ENCODE data around the gene NTNG1. TPM values are rescaled to one million over a fixed set of nuclear protein-coding genes. Genes with fewer than 3 reads are reported as not detected.

The NTNG1 gene
- total and polyA plus RNA-seq, 2 of the 4 experiments (the other 2 are of a cell fraction), result 1.2 to 2.3 TPM

DNA sequence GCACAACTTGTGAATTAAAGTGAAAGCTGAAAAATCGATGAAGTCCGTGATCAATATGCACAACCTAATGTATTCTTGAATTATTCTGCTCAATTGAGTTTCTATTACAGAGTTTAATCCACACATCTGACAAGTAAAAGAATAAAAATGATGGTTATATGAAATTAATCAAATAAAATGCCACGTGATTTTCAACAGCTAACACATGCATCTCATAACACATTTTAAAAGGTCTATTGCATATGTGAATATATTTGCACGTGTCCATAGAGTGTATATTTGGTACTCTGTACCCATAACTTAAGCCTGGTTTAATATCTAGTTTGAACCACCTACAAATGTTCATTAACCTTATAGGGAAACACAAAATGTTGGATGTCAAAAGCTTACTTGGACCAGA lies 266.2 kb downstream of the NTNG1 start:
- ATAC-seq (ENCODE audit: low read depth) (no peak), DNase-seq (no peak)
- Histone ChIP-seq H3K9ac (ENCODE audit: low read depth, low read length) (no peak overlapping the region), H3K18ac (ENCODE audit: low read depth, low read length) (no peak overlapping the region), H3K14ac (replicated peaks; ENCODE audit: low read depth, low read length) (no peak overlapping the region), H4K8ac (ENCODE audit: low read depth in 2 of 2, low read length in 2 of 2) (no peak overlapping the region), H4K5ac (ENCODE audit: low read depth, low read length) (no peak overlapping the region), H2BK20ac (ENCODE audit: low read depth, low read length) (no peak overlapping the region), H3K23ac (ENCODE audit: low read depth, low read length) (no peak overlapping the region), H3K4me1 (ENCODE audit: control insufficient read depth, insufficient read depth, low read length) (no peaks in the 10 kb centered on the region), H3K79me1 (ENCODE audit: low read depth in 1 of 2, low read length in 2 of 2) (no peaks in the 10 kb centered on the region), H3K4me2 (ENCODE audit: low read depth, low read length) (no peak overlapping the region), H3K36me3 (ENCODE audit: control insufficient read depth, insufficient read depth, low read length) (no peaks in the 10 kb centered on the region), H3K9me1 (ENCODE audit: insufficient read depth, low read length) (no peaks in the 10 kb centered on the region), H4K91ac (ENCODE audit: insufficient read depth, low read depth, low read length) (no peak overlapping the region), H3K4me3 (ENCODE audit: insufficient read depth, low read depth, low read length) (no peak overlapping the region), H2AFZ (replicated peaks; ENCODE audit: low read length, poor library complexity) (no peak overlapping the region), H2AK5ac (ENCODE audit: low read depth, low read length) (no peak overlapping the region), H2BK15ac (ENCODE audit: low read depth, low read length) (no peak overlapping the region), H3K27ac (ENCODE audit: insufficient read depth, low read length) (no peak overlapping the region), H4K20me1 (ENCODE audit: insufficient read depth, low read length) (no peaks in the 10 kb centered on the region), H2BK5ac (ENCODE audit: low read depth, low read length, poor library complexity, severe bottlenecking) (no peak overlapping the region), H3K4ac (ENCODE audit: low read depth, low read length) (no peak overlapping the region), H3K56ac (ENCODE audit: extremely low read depth, insufficient read depth, low read length) (no peak overlapping the region), H3K9me3 (ENCODE audit: control insufficient read depth, insufficient read depth, low read length) (no peaks in the 10 kb centered on the region), H2BK120ac (ENCODE audit: low read depth, low read length) (no peak overlapping the region), H2AK9ac (replicated peaks; ENCODE audit: low read depth, low read length, poor library complexity) (no peak overlapping the region), H3K27me3 (ENCODE audit: control insufficient read depth, insufficient read depth, low read length) (no peaks in the 10 kb centered on the region)
- CTCF ChIA-PET, result no interaction called here
- no peak for TF ChIP-seq POLR2A (IDR thresholded peaks at IDR 0.05; ENCODE audit: low read depth, low read length)
- TF ChIP-seq MXI1 (IDR thresholded peaks at IDR 0.05; ENCODE audit: borderline replicate concordance, low read depth, low read length), result no peak
- no peak for TF ChIP-seq RFX5 (IDR thresholded peaks at IDR 0.05; ENCODE audit: low read depth, low read length)
- TF ChIP-seq MAFK (IDR thresholded peaks at IDR 0.05; ENCODE audit: low read depth, low read length), result no peak
- no peak for TF ChIP-seq BHLHE40 (IDR thresholded peaks at IDR 0.05; ENCODE audit: low read depth, low read length)
- no peak for TF ChIP-seq RAD21 (IDR thresholded peaks at IDR 0.05; ENCODE audit: low read length)
- TF ChIP-seq FOS (IDR thresholded peaks at IDR 0.05; ENCODE audit: low read depth, low read length), result no peak
- TF ChIP-seq USF2 (IDR thresholded peaks at IDR 0.05; ENCODE audit: low read depth, low read length), result no peak
- TF ChIP-seq, protein P1, sequence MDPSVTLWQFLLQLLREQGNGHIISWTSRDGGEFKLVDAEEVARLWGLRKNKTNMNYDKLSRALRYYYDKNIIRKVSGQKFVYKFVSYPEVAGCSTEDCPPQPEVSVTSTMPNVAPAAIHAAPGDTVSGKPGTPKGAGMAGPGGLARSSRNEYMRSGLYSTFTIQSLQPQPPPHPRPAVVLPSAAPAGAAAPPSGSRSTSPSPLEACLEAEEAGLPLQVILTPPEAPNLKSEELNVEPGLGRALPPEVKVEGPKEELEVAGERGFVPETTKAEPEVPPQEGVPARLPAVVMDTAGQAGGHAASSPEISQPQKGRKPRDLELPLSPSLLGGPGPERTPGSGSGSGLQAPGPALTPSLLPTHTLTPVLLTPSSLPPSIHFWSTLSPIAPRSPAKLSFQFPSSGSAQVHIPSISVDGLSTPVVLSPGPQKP (IDR thresholded peaks at IDR 0.05; ENCODE audit: borderline replicate concordance, low read depth, low read length), result no peak
- TF ChIP-seq MAZ (IDR thresholded peaks at IDR 0.05; ENCODE audit: borderline replicate concordance, low read depth, low read length), result no peak
- TF ChIP-seq CTCF (conservative IDR thresholded peaks at IDR 0.05; ENCODE audit: low read depth, low read length), result no peak
- no peak for TF ChIP-seq CHD1 (IDR thresholded peaks at IDR 0.05; ENCODE audit: low read depth, low read length)
- TF ChIP-seq CEBPB (IDR thresholded peaks at IDR 0.05; ENCODE audit: low read depth, low read length), result no peak
- no peak for TF ChIP-seq RCOR1 (IDR thresholded peaks at IDR 0.05; ENCODE audit: insufficient replicate concordance, low read length)
- no peak for TF ChIP-seq SMC3 (IDR thresholded peaks at IDR 0.05; ENCODE audit: low read depth, low read length)
- no peak for TF ChIP-seq NFE2L2 (IDR thresholded peaks at IDR 0.05; ENCODE audit: low read depth, low read length)
- intact Hi-C loops (cut with micrococcal nuclease), result no loop called here
- no TSS peak for BruUV-seq (replicated peaks)
- WGBS, 2 experiments (ENCODE audit: extremely low coverage in 2 of 2, insufficient read length in 1 of 2), result no CpG with 5 or more reads among the region's 4 CpGs
- dilution Hi-C loops (cut with HindIII; ENCODE audit: low sequenced_read_pairs, unreplicated experiment), result no loop called here
- POLR2A ChIA-PET (ENCODE audit: unreplicated experiment), result no interaction called here
- in situ Hi-C loops (cut with MboI; ENCODE audit: low sequenced_read_pairs), result no loop called here

All from IMR-90 (cell line).